GM21447 (cell line): Measurements from ENCODE around the gene AGPAT2.

Experiments used
- ATAC-seq: cut with Tn5 transposase; IDR thresholded peaks from one replicate; pipeline ENCODE4 v1.9.1; 2021; ENCODE audit not compliant: unreplicated experiment

The AGPAT2 gene

DNA sequence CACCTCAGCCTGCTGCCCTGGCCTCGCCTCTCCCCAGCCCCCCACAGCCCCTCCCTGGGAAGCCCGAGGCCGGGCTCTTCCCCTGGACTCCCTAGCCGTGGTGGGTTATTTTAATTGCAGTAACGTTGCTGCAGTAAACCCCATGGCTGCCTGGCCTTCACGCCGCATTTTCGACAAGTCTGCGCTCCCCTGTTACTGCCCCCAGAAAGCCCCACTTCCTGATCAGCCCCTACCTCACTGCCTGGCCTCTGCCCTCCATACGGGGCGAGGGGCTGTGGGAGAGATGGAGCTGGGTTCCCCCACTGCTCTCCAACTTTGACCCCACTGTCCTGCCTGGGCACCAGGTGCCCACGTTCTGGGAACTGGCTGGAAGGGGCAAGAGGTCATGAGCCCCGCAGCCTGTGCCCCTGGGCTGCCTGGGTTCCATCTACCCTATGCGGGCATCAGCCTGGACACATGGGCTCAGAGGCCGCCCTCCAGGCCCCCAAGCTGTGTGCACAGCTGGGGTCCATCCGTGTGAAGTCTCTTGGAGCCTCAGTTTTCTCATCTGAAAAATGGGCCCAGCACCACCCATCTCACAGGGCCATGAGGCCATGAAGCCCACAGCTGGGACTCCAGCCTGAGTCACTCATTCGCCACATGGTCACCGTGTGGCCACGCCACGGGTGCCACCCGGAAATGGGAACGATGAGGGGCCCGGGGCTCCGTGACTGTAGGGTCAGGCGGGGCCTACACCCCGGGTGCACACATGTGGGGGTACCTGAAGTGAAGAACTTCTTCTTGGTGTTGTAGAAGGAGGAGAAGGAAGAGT lies 13.1 kb downstream of the AGPAT2 start:
- no peak for ATAC-seq

DNA sequence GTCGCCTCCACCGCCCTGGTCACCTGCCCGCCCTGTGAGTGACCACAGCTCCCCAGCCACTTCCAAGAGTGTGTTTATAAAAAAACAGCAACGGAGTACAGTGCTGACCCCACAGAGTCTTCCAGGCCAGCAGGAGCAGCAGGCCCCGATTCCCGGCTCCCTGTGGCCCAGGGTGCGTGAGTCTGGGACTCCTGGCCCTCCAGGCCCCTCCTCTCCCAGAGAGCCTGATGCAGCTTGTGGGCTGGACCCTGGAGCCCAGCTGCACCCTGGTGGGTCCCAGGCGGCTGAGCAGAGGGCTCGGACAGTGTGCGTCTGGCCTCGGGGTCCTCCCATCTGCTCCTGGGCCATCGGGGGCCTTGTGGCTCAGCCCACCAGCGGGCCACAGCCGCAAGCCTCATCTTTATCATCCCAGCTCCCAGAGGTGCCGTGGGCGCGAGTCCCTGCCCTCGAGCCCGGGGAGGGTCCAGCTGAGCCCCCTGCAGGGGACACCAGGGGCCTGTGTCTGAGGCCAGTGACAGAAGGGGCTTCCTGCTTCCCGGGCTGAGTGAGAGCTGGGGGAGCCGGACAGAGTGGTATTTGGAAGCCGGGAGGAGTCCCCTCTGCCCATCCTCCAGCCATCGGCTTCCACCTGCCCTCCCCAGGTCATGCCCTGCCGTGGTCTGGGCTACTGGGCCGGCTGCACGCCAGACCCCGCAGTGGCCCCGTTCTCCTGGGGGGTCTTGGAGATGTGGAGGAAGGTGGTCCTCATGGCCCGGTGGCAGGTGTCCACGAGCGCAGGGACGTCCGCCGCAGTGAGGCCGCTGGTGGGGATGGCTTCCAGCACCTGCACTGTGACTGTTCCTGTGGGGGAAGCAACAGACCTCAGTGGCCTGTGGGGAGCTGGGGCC lies 13.9 kb downstream of the AGPAT2 start:
- ATAC-seq, result no peak

DNA sequence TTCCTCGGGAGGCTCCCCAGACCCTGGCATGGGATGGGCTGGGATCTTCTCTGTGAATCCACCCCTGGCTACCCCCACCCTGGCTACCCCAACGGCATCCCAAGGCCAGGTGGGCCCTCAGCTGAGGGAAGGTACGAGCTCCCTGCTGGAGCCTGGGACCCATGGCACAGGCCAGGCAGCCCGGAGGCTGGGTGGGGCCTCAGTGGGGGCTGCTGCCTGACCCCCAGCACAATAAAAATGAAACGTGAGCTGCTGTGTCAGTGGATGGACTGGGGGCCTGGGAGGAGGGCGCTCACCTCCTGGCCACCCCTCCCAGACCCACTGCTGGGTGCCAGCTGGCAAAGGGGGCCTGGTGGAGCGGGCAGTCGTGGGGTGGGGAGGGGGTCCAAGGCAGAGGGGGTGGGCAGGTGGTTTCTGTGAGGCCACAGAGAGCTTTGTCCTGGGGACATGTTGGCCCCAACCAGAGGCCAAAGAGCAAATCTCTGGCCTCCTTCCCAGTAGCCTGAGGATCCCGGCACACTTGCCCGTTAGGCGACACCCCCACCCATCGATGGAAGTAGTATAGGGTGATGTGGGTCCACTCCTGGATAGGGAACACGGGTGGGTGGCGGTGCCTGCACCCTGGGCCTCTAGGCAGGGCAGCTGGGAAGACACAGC lies 14.7 kb downstream of the AGPAT2 start:
- no peak for ATAC-seq

DNA sequence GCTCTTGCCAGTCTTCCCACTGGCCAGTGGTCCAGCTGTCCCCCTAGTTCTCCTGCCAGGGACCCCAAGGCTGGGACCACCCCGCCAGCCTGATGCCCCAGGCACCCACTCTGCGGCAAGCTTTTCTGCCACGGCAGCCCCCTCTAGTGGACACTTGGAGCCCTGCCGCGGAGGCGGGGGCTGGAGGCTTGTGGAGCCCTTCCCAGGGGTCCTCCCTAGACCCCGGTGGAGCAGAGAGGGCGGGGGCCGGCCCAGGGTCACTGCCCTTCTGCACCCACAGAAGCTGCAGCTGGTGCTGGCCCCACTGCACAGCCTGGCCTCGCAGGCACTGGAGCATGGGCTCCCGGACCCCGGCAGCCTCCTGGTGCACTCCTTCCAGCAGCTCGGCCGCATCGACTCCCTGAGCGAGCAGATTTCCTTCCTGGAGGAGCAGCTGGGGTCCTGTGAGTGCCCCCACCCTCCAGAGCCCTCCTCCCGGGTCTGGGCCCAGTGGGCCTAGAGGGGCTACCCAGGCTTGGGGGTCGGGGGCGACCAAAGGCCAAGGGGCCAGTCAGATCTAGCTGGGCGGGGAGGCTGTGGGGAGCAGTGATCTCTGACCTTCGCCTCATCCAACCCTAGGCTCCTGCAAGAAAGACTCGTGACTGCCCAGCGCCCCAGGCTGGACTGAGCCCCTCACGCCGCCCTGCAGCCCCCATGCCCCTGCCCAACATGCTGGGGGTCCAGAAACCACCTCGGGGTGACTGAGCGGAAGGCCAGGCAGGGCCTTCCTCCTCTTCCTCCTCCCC lies 15.4 kb downstream of the AGPAT2 start:
- no peak for ATAC-seq

DNA sequence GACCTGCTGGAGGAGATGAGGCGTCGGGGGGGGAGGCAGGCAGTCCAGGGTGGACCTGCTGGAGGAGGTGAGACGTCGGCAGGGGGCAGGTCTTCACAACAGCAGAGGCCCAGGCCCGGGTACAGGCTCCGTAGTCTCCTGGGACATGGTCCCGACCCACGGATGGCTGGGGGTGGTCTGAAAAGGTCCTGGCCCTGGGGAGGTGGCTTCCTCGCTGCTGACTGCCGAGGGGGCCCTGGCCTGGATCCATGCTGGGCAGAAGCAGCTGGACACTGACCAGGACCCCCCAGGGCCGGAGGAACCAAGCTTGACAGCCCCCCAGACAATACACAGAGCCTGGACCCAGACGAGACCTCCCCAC lies 16.0 kb downstream of the AGPAT2 start:
- no peak for ATAC-seq

DNA sequence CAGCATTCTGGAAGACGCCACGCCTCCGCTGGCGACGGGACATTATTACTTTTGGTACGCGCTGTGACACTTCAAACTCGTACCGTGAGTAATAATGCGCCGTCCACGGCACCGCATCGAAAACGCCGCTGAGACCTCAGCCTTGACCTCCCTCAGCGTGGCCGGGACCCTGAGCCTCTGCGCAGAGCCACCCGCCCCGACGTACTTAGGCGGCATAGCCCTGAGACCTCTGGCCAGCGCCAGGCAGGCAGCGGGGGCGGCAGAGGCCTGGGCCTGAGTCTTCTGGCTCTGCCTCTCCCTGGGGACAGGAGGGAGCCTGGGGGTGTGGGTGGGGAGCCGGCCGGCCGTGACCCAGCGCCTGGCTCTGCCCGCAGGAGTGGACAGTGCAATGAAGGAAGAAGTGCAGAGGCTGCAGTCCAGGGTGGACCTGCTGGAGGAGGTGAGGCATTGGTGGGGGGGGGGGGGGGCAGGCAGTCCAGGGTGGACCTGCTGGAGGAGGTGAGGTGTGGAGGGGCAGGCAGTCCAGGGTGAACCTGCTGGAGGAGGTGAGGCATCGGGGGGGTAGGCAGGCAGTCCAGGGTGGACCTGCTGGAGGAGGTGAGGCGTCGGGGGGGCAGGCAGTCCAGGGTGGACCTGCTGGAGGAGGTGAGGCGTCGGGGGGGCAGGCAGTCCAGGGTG lies 16.5 kb downstream of the AGPAT2 start:
- no peak for ATAC-seq

DNA sequence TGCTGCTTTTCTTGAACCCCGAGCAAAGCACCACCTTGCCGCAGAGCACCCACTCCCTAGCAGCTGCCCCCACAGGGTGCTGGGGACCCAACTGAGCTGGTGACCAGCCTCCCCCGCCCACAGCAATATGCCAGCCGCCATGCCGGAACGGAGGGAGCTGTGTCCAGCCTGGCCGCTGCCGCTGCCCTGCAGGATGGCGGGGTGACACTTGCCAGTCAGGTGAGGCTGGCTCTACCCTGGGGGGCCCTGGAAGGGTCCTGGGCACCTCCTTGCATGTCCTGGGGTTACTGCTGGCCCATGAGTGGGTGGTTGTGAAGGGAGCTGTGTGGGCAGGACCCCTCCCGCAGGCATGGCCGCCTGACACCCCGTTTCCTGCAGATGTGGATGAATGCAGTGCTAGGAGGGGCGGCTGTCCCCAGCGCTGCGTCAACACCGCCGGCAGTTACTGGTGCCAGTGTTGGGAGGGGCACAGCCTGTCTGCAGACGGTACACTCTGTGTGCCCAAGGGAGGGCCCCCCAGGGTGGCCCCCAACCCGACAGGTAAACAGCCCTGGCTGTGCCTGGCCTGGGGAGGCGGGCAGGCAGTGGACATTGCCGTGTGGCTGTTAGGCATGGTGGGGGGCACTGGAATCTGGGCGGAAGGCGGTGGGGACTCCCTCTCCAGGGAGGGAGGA lies 17.3 kb downstream of the AGPAT2 start:
- ATAC-seq, result no peak

DNA sequence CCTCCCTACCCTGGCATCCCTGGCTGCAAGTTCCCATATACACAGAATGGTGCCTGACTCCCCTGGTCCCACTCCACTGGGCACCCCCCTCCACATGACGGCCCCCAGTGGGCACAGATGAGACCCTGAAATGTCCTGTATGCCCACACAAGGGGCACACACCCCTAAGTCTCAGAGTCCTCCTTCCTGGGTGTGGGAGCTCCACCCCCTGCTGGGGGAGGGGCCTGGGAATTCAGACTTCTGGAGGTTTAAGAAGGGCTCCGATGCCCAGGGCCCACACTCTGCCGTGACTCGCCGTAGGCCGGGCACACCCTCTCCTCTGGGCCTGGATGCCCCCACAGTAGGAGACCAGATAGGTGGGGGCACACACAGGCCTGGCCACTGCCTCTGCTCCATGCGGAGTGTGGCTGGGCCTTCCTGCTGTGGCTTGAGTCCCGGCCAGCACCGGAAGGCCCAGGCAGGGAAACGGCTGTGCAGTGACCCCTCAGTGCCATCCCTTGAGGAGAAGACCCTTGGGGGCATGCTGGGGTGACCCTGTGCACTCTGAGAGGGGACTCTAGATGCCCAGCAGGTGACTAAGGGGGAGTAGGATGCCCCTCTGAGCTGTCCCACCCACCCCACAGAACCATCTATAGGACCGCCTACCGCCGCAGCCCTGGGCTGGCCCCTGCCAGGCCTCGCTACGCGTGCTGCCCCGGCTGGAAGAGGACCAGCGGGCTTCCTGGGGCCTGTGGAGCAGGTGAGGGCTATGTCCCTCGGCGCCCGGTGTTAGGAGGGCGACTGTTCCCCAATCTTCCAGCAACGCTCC lies 18.1 kb downstream of the AGPAT2 start:
- no peak for ATAC-seq

DNA sequence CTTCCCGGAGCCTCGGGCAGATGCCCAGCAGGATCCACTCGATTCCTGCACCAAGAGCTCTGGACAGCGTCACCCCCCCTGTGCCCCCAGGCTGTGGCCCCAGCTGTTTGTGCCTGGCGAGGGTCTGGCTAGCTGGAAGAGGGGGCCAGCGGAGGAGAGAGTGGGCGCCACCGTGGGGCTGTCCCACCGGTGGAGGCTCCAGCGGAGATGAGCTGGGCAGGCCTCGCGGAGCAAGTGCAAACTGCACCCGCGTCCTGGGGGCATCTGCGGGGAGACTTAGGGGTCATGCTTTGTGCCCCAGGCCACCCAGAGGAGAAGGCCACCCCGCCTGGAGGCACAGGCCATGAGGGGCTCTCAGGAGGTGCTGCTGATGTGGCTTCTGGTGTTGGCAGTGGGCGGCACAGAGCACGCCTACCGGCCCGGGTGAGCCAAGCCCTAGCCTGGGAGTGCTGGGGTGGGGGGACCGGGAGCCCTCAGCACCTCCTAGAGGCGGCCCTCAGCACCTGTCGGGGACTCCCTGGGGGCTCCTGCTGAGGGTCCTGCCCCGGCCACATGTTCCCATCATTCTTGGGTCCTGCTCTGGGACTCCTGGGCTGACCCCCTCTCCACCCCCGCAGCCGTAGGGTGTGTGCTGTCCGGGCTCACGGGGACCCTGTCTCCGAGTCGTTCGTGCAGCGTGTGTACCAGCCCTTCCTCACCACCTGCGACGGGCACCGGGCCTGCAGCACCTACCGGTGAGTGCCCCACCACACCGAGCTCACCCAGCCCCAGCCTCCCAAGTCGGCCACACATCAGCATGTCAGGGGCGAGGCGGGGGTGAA lies 19.1 kb downstream of the AGPAT2 start:
- ATAC-seq, result no peak

DNA sequence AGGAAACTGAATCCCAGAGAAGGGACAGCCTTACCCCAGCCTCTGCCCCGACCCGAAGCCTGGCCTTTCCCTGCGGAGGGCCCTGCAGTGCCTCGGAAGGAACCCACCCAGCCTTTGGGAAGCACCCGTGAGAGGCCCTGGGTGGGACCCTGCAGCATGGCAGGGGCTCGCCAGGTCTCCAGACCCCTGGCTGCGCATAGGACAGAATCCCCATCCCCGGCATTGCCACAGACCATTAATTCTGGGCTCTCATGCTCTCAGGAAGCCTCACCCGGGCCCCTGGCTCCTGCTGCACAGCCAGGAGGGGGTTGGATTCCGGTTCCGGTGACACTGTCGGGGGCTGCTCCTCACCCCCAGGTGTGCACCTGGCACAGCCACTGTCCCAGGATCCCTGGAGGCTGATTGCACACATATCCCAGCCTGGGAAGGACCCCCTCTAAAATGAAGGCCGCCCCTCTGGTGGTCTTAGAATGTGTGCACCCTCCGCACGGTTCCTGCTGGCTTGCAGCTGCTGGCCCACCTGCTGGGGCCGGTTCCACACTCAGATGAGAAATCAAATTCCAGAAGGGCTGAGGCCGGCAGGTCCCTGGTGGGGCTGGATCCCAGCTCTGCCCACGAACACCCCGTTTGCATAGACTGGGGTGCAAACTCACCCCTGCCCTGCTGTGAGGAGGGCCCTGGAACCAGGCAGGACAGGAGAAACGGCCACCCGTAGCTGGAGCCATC lies 19.9 kb downstream of the AGPAT2 start:
- ATAC-seq, result no peak

DNA sequence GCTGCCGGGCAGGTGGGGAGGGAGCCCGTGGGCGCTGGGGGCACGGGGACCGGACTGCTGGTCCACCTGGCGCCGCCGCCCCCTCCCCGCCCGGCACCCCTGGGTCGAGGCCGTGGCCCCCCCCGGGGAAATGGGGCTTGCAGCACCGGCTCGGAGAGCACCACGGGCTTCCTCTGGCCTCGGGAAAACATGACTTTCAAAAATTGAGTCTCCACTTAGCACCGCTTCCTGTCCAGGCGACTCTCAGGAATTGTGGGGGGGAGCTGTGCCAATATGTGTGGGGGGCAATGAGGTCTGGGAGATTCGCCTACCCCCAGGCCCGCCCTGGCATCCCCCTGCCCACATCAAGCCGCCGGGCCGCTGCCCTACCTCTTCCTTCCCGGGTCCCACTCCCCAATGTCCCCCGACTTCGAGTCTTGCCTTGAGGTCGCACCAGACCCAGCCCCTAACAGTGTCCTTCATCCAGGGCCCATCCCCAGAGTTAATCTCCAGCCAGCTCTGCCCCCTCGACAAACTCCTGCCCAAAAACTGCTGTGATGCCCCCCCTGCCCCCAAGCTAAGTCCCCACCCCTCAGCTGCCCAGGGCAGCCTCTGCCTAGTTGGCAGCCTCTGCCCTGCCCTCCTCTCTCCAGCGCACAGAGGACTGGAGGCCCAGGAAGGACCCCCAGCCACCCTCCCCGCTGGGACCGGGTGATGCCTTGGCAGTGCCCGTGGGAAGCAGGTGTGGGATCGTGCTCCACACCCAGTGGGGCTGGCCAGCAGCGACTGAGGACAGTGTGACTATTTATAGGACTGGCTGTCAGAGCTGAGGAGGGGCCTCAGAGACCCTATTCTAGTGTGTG lies 20.7 kb downstream of the AGPAT2 start:
- no peak for ATAC-seq

DNA sequence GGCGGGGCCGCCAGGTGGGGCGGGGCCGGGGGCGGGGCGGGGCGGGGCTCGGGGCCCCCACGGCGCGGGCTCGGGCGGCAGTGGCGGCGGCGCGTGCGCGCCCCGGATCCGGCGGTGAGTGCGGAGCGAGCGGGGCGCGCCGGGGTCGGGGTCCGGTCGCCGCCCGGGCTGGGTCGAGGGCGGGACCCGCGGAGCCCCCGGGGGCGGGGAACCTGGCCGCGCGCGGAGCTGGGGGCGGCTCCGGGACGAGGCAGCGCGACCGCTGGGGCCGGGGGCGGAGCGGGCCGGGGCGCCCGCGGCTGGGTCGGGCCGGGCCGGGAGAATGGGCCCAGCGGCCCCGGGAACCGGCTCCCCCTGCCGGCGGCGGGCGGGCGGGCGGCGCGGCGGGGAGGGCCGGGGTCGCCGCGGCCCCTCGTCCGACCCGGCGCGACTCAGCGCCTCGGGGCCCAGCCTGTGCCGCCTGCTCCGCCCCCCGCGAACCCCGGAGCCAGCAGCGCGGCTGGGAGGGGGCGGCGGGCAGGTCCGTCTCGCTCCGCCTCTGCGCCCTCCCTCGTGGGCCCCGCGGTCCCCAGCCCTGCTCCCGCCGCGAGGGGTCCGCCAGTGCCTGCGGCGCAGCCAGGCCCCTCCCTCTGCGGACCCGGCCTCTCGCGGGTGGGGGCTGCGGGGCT lies 21.4 kb downstream of the AGPAT2 start:
- no peak for ATAC-seq

DNA sequence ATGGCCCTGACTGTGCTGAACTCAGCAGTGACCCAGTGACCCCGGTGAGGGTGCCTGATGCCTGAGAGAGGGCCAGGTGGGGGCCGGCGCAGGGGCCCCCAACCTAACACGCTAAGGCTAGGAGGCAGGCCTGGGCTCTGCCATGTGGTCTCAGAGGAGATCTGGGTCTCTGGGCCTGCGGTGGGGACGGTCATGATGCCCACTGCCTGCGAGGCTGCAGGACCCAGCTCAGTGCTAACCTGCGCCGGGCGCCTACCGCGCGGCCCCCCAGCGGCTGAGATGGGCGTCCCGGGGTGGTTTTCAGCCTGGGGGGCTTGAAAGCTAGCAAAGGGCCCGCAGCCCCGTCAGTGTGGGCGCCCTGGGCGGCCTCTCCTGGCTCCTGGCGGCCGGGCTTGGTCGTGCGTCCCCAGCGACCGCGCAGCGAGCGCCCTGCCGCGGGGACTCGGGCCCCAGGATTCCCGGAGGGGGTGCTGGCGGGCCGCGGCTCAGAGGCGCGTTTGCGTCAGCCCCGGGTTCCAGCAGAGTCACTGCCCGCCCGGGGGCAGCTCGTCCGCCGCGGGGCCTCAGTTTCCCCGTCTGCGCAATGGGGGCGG lies 22.1 kb downstream of the AGPAT2 start:
- ATAC-seq, result no peak

DNA sequence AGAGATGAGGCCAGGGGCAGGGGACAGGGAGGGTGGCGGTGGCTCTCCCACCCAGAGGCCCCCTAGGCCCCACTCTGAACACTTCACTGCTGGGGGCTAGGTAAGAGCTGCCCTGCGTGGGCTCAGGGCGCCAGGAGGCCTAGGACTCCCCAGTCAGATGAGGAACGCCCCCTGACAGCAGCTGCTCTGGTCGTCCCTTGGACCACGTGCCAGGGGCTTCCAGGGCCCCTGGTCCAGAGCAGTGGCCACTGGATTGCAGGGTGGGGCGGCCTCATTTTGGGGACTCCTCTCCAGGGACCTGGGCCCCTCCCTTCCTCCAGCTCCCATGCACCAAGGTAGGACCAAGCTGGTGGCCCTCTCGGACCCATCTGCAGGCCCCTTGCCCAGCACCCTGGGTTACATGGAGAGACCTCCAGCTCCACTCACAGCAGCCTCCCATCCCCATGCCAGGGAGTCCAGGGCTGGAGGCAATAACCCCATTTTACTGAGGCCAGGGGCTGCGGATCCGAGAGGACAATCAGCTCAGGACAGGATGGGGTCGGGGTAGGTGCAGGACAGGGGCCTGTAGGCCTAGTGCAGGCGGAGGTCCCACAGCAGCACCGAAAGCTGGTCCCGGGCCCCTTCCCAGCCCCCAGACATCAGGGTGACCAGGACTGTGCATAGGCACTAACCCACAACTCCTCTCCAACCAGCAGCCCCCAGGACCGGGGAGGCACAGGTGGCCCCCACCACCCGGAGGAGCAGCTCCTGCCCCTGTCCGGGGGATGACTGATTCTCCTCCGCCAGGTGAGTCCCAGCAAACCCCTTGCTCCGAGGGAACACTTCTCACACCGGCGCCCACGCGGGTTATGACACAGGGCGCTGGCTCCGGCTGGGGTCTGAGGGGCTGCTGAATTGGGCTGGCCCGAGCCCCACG lies 23.0 kb downstream of the AGPAT2 start:
- no peak for ATAC-seq
